NCI-H774 (cell line): ENCODE measurements around the gene WDFY2.

Experiments used
- DNase-seq: peaks from one replicate; lab custom pipeline; 2025; lab: John Stamatoyannopoulos, UW

WDFY2 gene

GRCh38 chr13:51800486-51800885 lies 216.2 kb downstream of the WDFY2 start:
- no peak for DNase-seq

- peak; percentile 27 for DNase-seq
These were observed 217.4 kb downstream of the WDFY2 start for GRCh38 chr13:51801631-51802099.

GRCh38 chr13:51802631-51803418 lies 218.6 kb downstream of the WDFY2 start:
- DNase-seq = no peak

GRCh38 chr13:51803422-51804294 lies 219.4 kb downstream of the WDFY2 start, which contains the start of gene DHRS12:
Gene DHRS12 (minus strand): TSS chr13:51804163. CDS start chr13:51799659, 4,504 bp downstream.
- DNase-seq = peak; percentile 61

- DNase-seq = no peak
These were observed 220.3 kb downstream of the WDFY2 start for GRCh38 chr13:51804295-51805172.

GRCh38 chr13:51805313-51805712 lies 221.1 kb downstream of the WDFY2 start:
- no peak for DNase-seq

GRCh38 chr13:51805925-51806324 lies 221.7 kb downstream of the WDFY2 start:
- no peak for DNase-seq

GRCh38 chr13:51806566-51806965 lies 222.3 kb downstream of the WDFY2 start:
- no peak for DNase-seq

- no peak for DNase-seq
These were observed 222.8 kb downstream of the WDFY2 start for GRCh38 chr13:51807041-51807440.

- DNase-seq = no peak
These were observed 224.5 kb downstream of the WDFY2 start for GRCh38 chr13:51808811-51809210.

- no peak for DNase-seq
These were observed 226.8 kb downstream of the WDFY2 start for GRCh38 chr13:51811046-51811445.

GRCh38 chr13:51811920-51812451 lies 227.7 kb downstream of the WDFY2 start:
- DNase-seq = no peak

- no peak for DNase-seq
These were observed 229.8 kb downstream of the WDFY2 start for GRCh38 chr13:51814071-51814470.

GRCh38 chr13:51814825-51815650 lies 230.8 kb downstream of the WDFY2 start:
- DNase-seq = peak; percentile 32

GRCh38 chr13:51815848-51816247 lies 231.6 kb downstream of the WDFY2 start:
- DNase-seq = no peak

- no peak for DNase-seq
These were observed 232.5 kb downstream of the WDFY2 start for GRCh38 chr13:51816604-51817249.
